GM12891 (cell line): ENCODE measurements around the gene RANBP17.

ENCODE experiments used
- POLR2A ChIP-seq: IDR thresholded peaks from 2 replicates; pipeline ENCODE4 v1.6.1; 2011; ENCODE audit warnings: low read depth, low read length, control low read depth
- POLR2AphosphoS5 ChIP-seq: IDR thresholded peaks from 2 replicates; pipeline ENCODE4 v1.6.1; 2011; ENCODE audit warnings: low read depth, low read length, control low read depth
- SPI1 ChIP-seq: IDR thresholded peaks from 2 replicates; pipeline ENCODE4 v1.6.1; 2011; ENCODE audit warnings: low read depth, low read length, control low read depth

- TF ChIP-seq POLR2A (no peak), POLR2AphosphoS5 (no peak), SPI1 (no peak)
Measured at GRCh38 chr5:170826117-170826516, 35.7 kb upstream of the RANBP17 start.
